ENCODE data around the gene MAPK6. TPM values are rescaled to one million over a fixed set of nuclear protein-coding genes. Genes with fewer than 3 reads are reported as not detected.

Gene MAPK6
- total RNA-seq (ENCODE audit: low replicate concordance) = 32.3 and 74.9 TPM in 2 replicates

DNA sequence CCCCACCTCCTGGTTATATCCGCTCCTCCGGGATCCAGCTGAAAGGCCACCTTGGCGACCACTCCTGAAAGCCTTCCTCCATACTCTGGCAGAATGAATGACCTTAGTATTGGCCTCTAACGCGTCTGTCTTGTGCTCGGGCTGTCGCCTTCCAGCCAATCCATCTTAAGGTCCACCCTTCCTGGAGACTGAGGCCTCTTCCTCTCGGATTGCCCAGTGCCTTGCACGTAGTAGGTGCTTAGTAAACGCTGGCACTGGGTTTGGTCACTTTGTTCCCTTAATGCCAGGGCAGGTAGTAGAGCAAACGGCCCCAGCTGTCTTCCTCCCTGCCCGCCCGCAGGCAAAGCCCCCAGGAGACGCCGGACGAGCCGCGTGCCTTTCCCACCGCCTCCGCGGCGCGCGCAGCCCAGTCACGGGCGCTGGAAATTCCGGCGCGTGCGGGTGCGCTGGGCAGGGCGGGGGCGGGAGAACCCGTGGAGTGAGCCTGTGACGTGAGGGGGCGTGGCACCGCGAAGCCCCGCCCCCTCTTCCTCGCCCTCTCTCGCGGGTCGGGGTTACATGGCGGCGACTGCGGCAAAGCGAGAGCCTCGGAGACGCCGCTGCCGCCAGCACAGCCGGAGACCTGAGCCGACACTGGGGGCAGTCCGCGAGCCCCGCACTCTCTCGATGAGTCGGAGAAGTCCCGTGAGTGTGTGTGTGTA, at the start of gene MAPK6:
TSS of gene MAPK6 (plus strand) at position 527 of the 701 bp plus-strand sequence. CDS start 27,242 bp downstream, outside the sequence.
- DNase-seq (ENCODE audit: low read depth) = peak; percentile 91
- no peak for TF ChIP-seq CTCF (IDR thresholded peaks at IDR 0.05; ENCODE audit: insufficient read depth, low read length)
- H3K4me3 ChIP-seq (ENCODE audit: low read depth, low read length) = peak within 1 kb of the TSS; percentile 92

- no peak overlapping the region for H3K4me3 ChIP-seq (ENCODE audit: low read depth, low read length)
- no peak for TF ChIP-seq CTCF (IDR thresholded peaks at IDR 0.05; ENCODE audit: insufficient read depth, low read length)
- no peak for DNase-seq (ENCODE audit: low read depth)
Measured at GRCh38 chr15:51969728-51970127, 49.3 kb upstream of the MAPK6 start.

- H3K4me3 ChIP-seq (ENCODE audit: low read depth, low read length) = peak overlapping the region; percentile 92
- peak; percentile 20 for DNase-seq (ENCODE audit: low read depth)
- no peak for TF ChIP-seq CTCF (IDR thresholded peaks at IDR 0.05; ENCODE audit: insufficient read depth, low read length)
Measured at GRCh38 chr15:51970132-51970817, 48.7 kb upstream of the MAPK6 start.

DNA sequence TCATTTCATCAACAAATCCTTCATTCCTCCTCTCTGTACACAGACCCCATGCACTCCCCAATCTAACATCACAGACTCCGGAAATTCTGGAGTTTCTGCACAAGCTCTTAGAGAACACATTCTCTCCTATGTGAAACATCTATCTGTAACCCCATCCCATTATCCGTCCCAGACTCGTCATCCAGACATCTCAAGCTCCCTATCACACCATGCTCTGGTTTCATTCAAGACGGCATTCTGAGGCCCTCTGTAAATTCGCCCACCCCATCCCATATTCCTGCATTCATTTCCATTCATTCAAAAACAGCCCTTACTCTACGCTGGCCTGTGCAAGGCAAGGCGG, 48.0 kb upstream of the MAPK6 start:
- H3K4me3 ChIP-seq (ENCODE audit: low read depth, low read length) = peak overlapping the region; percentile 92
- DNase-seq (ENCODE audit: low read depth) = no peak
- TF ChIP-seq CTCF (IDR thresholded peaks at IDR 0.05; ENCODE audit: insufficient read depth, low read length) = no peak

GRCh38 chr15:51971375-51972133, 47.5 kb upstream of the MAPK6 start, which contains the start of gene LEO1:
Gene LEO1, minus strand, starts transcription at chr15:51971778. Its CDS starts 33 bp downstream, at chr15:51971745.
- TF ChIP-seq CTCF (IDR thresholded peaks at IDR 0.05; ENCODE audit: insufficient read depth, low read length) = peak; percentile 59
- H3K4me3 ChIP-seq (ENCODE audit: low read depth, low read length) = peak within 1 kb of the TSS; percentile 92
- peak; percentile 99 for DNase-seq (ENCODE audit: low read depth)

GRCh38 chr15:51973220-51973619, 45.8 kb upstream of the MAPK6 start:
- no peak for DNase-seq (ENCODE audit: low read depth)
- no peak overlapping the region for H3K4me3 ChIP-seq (ENCODE audit: low read depth, low read length)
- no peak for TF ChIP-seq CTCF (IDR thresholded peaks at IDR 0.05; ENCODE audit: insufficient read depth, low read length)
